ENCODE results near the gene PRR23E. TPM values are rescaled to one million over a fixed set of nuclear protein-coding genes. Genes with fewer than 3 reads are reported as not detected.
A peak's percentile ranks its signal among the peaks of the same experiment; 100 is the strongest.

Gene PRR23E
- total RNA-seq, 1 experiment from 2014 or later = not detected

DNA sequence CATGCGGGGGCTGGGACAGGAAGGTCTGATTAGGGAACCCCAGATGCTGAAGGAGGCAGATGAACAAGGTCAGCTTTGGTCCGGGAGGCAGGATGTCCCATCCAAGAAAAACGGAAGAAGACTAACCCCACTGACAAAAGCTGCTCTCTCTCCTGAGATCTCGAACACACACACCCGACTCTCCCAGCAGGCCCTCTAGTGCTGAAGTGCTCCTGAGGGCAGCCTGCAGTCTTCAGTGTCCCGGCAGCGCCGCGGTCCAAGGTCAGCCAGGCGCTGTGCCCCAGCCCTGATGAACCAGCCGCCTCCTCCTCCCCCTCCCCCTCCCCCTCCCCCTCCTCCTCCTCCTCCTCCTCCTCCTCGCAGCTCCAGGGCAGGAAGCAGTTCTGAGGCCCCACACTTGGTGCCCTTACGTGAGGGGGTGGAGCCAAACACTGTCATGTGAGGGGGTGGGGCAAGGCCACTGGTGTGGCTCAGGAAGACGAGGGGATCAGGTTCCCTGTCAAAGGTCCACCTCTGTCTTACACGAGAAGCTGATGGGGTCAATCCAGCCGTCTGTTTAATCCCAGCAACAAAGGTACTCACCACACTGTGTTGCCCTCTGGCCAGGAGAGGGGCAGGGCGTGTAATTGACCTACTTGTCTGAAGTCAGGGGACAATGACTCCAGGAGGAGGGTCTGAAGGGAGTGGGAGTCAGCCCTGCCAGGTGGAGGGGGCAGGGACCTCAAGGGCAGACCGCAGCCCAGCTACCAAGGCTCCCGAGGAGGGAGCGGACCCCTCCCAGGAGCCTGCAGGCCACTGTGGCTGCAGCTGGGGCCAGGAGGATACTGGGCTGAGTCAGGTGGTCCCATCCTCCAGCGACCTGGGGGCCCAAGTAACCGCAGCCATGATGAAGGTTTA is 34.3 kb downstream of the PRR23E start:
- Histone ChIP-seq H3K27me3 (ENCODE audit: low read length) (no peaks in the 10 kb centered on the region), H3K79me2 (ENCODE audit: low read length) (no peaks in the 10 kb centered on the region), H3K4me2 (ENCODE audit: low read length) (0 out of 2 replicates have a peak overlapping the region, but pooled peaks have one; percentile 26), H3F3A (ENCODE audit: low read length, unreplicated experiment) (no peaks in the 10 kb centered on the region), H3K4me1 (ENCODE audit: insufficient read depth, low read length) (no peaks in the 10 kb centered on the region; the same call in 1 of the 2 replicates), H3K4me3 (ENCODE audit: low read length) (no peak overlapping the region), H3K9me2 (replicated peaks; ENCODE audit: low read length) (no peaks in the 10 kb centered on the region), H3K27ac (ENCODE audit: low read length) (no peak overlapping the region), H3K9me3 (ENCODE audit: low read length) (no peaks in the 10 kb centered on the region), H4K20me1 (ENCODE audit: low read length) (no peaks in the 10 kb centered on the region), H3K9ac (ENCODE audit: low read length) (no peak overlapping the region), H2AFZ (ENCODE audit: low read length) (no peak overlapping the region), H3K36me3 (ENCODE audit: low read depth, low read length) (no peaks in the 10 kb centered on the region)
- no TSS peak for BruUV-seq (replicated peaks)
- ATAC-seq (no peak), DNase-seq (peak; percentile 6)
- ChIA-PET CTCF (no interaction called here), POLR2A (ENCODE audit: unreplicated experiment) (no interaction called here)
- TF ChIP-seq, protein P1, sequence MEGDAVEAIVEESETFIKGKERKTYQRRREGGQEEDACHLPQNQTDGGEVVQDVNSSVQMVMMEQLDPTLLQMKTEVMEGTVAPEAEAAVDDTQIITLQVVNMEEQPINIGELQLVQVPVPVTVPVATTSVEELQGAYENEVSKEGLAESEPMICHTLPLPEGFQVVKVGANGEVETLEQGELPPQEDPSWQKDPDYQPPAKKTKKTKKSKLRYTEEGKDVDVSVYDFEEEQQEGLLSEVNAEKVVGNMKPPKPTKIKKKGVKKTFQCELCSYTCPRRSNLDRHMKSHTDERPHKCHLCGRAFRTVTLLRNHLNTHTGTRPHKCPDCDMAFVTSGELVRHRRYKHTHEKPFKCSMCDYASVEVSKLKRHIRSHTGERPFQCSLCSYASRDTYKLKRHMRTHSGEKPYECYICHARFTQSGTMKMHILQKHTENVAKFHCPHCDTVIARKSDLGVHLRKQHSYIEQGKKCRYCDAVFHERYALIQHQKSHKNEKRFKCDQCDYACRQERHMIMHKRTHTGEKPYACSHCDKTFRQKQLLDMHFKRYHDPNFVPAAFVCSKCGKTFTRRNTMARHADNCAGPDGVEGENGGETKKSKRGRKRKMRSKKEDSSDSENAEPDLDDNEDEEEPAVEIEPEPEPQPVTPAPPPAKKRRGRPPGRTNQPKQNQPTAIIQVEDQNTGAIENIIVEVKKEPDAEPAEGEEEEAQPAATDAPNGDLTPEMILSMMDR (conservative IDR thresholded peaks at IDR 0.05; ENCODE audit: low read depth, low read length) = no peak
- TF ChIP-seq EZH2phosphoT487 (IDR thresholded peaks at IDR 0.05; ENCODE audit: borderline replicate concordance, low read length) (no peak), EZH2 (IDR thresholded peaks at IDR 0.05; ENCODE audit: low read length, unreplicated experiment) (no peak)
- intact Hi-C loops (cut with micrococcal nuclease) = no loop called here

DNA sequence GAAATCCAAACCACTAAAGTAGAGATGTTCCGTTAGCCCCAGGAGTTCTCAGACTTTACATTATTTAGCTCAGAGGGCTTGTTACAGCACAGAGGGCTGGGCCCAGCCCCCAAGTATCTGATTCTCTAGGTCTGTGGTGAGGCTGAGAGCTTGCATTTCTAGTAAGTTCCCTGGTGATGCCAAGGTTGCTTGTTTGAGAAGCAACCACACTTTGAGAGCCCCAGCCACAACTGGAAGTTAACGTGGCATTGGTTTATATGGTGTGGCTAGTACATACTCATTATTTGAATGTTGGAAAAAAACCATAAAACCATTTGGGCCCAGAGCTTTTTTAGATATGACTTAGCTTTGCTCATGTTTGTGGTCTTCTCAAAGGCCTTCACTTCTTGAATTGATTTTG is 35.9 kb downstream of the PRR23E start:
- BruUV-seq (replicated peaks) = no TSS peak

More for the DNA sequence above, 35.9 kb downstream of the PRR23E start:
- ChIA-PET POLR2A (ENCODE audit: unreplicated experiment) (no interaction called here), CTCF (no interaction called here)
- no peaks in the 10 kb centered on the region for H3K27me3 ChIP-seq (ENCODE audit: low read length)
- intact Hi-C loops (cut with micrococcal nuclease) = no loop called here
- H3F3A ChIP-seq (ENCODE audit: low read length, unreplicated experiment) = no peaks in the 10 kb centered on the region
- no peaks in the 10 kb centered on the region for H3K9me3 ChIP-seq (ENCODE audit: low read length)
- H3K4me3 ChIP-seq (ENCODE audit: low read length) = no peak overlapping the region
- no peaks in the 10 kb centered on the region for H3K9me2 ChIP-seq (replicated peaks; ENCODE audit: low read length)
- H3K36me3 ChIP-seq (ENCODE audit: low read depth, low read length) = no peaks in the 10 kb centered on the region
- no peak overlapping the region for H3K4me2 ChIP-seq (ENCODE audit: low read length)
- ATAC-seq (no peak), DNase-seq (no peak)
- no peak overlapping the region for H3K27ac ChIP-seq (ENCODE audit: low read length)
- TF ChIP-seq EZH2phosphoT487 (IDR thresholded peaks at IDR 0.05; ENCODE audit: borderline replicate concordance, low read length) (no peak), EZH2 (IDR thresholded peaks at IDR 0.05; ENCODE audit: low read length, unreplicated experiment) (no peak)
- TF ChIP-seq, protein P1 (conservative IDR thresholded peaks at IDR 0.05; ENCODE audit: low read depth, low read length) = no peak
- H4K20me1 ChIP-seq (ENCODE audit: low read length) = no peaks in the 10 kb centered on the region
- no peaks in the 10 kb centered on the region; the same call in 1 of the 2 replicates for H3K4me1 ChIP-seq (ENCODE audit: insufficient read depth, low read length)
- no peak overlapping the region for H2AFZ ChIP-seq (ENCODE audit: low read length)
- no peaks in the 10 kb centered on the region for H3K79me2 ChIP-seq (ENCODE audit: low read length)
- H3K9ac ChIP-seq (ENCODE audit: low read length) = no peak overlapping the region

Data from PC-3 (cell line).